Retinal pigment epithelial cell (primary cell): ENCODE measurements around the gene SOBP.
A peak's percentile ranks its signal among the peaks of the same experiment; 100 is the strongest.

Experiments
- DNase-seq: peaks from one replicate; pipeline ENCODE4 v3.0.0-alpha.2; 2010; ENCODE audit warnings: low read depth
- H3K4me3 ChIP-seq: 2 replicates; pipeline ENCODE4 v1.5.1; 2011; ENCODE audit warnings: mild to moderate bottlenecking, low read length, control low read depth, moderate library complexity
- CTCF ChIP-seq: conservative IDR thresholded peaks from 2 replicates; pipeline ENCODE4 v1.5.1; 2011; ENCODE audit warnings: low read depth, low read length, control low read depth, inconsistent platforms

Gene SOBP

GRCh38 chr6:107587451-107587850, 97.5 kb downstream of the SOBP start:
- H3K4me3 ChIP-seq: no peak overlapping the region
- no peak for DNase-seq
- TF ChIP-seq CTCF: no peak

DNA sequence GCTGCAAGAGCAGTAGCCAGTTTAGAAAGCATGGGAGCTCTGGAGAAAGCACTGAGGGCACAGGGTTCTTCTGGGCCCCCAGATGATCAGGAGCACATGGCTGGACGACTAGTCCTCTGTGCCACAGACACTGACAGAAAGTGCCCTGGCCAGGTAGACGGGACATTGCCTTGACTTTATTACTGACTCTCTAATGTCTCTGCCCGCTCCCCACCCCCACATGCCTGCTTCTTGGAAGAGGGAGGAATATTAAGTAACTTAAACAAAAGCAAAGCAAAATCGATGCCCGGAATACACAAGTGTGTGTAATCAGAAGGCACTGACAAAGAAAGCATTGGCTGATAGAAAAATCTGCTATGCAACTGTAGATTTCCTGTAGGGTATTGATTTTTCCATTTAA, 99.3 kb downstream of the SOBP start:
- no peak overlapping the region for H3K4me3 ChIP-seq
- no peak for DNase-seq
- no peak for TF ChIP-seq CTCF

- no peak for TF ChIP-seq CTCF
- no peak overlapping the region for H3K4me3 ChIP-seq
- DNase-seq: no peak
Measured at GRCh38 chr6:107589934-107590333, 100.0 kb downstream of the SOBP start.

DNA sequence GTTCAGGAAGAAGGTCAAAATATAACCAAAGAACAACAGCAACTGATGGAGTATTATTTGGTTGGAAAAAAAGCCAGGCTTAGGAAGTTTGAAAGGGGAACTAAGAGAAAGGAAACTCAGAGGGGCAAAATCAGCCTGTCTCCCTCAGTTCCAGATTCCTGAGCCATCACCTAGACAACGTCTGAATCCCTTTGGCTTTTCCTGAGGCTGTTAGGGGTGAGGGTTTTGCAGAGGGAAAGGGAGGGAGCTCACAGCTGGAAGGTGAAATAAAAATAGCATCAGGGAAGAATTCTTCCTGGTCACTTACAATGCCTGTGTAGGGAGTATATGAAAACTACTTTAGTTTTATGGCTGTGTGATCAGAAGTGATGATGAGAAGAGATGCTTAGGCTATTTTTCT, 100.5 kb downstream of the SOBP start:
- no peak for TF ChIP-seq CTCF
- no peak for DNase-seq
- no peak overlapping the region for H3K4me3 ChIP-seq

GRCh38 chr6:107591346-107591745, 101.4 kb downstream of the SOBP start:
- DNase-seq: no peak
- H3K4me3 ChIP-seq: no peak overlapping the region
- no peak for TF ChIP-seq CTCF

GRCh38 chr6:107592806-107593205, 102.9 kb downstream of the SOBP start:
- no peak overlapping the region for H3K4me3 ChIP-seq
- DNase-seq: no peak
- TF ChIP-seq CTCF: no peak

DNA sequence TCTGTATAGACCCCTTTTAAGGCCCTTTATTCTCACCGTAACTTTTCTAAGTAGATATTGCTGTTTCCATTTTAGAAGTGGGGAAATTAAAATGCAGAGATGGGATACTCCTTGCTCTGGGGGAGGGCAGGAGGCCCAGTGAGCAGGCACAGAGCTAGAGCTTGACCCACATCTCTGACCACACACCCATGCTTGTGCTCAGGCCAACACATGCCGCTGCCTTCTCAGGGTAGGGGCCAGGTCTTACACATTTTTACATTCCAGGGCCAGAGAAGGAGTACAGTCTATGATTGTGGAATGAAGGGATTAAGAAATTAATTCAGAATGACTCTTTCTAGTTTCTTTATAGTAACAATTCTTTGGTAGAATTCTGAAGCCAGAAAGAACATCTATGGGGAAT, 104.8 kb downstream of the SOBP start:
- no peak for TF ChIP-seq CTCF
- DNase-seq: peak; percentile 78
- no peak overlapping the region for H3K4me3 ChIP-seq
